PFSK-1 (cell line): ENCODE measurements around the gene SLC25A1.

Experiments used
- POLR2AphosphoS5 ChIP-seq: IDR thresholded peaks from 2 replicates; pipeline ENCODE4 v1.6.1; 2012; ENCODE audit warnings: low read depth, mild to moderate bottlenecking, control low read depth, low read length, moderate library complexity
- TF ChIP-seq, protein P1 (sequence below), 2 experiments: IDR thresholded peaks; 2 replicates each; pipeline versions ENCODE4 v1.6.1 to v1.8.0; 2011 to 2012; ENCODE audit warnings: low read depth in 2 of 2, low read length in 2 of 2, control low read depth in 1 of 2, inconsistent platforms in 1 of 2, mild to moderate bottlenecking in 1 of 2, moderate library complexity in 1 of 2; ENCODE audit not compliant: insufficient read depth in 1 of 2

- TF ChIP-seq, protein P1, sequence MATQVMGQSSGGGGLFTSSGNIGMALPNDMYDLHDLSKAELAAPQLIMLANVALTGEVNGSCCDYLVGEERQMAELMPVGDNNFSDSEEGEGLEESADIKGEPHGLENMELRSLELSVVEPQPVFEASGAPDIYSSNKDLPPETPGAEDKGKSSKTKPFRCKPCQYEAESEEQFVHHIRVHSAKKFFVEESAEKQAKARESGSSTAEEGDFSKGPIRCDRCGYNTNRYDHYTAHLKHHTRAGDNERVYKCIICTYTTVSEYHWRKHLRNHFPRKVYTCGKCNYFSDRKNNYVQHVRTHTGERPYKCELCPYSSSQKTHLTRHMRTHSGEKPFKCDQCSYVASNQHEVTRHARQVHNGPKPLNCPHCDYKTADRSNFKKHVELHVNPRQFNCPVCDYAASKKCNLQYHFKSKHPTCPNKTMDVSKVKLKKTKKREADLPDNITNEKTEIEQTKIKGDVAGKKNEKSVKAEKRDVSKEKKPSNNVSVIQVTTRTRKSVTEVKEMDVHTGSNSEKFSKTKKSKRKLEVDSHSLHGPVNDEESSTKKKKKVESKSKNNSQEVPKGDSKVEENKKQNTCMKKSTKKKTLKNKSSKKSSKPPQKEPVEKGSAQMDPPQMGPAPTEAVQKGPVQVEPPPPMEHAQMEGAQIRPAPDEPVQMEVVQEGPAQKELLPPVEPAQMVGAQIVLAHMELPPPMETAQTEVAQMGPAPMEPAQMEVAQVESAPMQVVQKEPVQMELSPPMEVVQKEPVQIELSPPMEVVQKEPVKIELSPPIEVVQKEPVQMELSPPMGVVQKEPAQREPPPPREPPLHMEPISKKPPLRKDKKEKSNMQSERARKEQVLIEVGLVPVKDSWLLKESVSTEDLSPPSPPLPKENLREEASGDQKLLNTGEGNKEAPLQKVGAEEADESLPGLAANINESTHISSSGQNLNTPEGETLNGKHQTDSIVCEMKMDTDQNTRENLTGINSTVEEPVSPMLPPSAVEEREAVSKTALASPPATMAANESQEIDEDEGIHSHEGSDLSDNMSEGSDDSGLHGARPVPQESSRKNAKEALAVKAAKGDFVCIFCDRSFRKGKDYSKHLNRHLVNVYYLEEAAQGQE (IDR thresholded peaks at IDR 0.05; ENCODE audit: insufficient read depth in 1 of 2, low read depth in 2 of 2, low read length in 2 of 2): no peak
- no peak for TF ChIP-seq POLR2AphosphoS5
These were observed 31.7 kb upstream of the SLC25A1 start for GRCh38 chr22:19210188-19210587.
